Glutamatergic neuron (in vitro differentiated cells): ENCODE data around the gene LRRC74A. TPM values are rescaled to one million over a fixed set of nuclear protein-coding genes. Genes with fewer than 3 reads are reported as not detected.

Experiments
- DNase-seq: peaks from one replicate; pipeline ENCODE4 v3.0.0; 2022
- H3K27ac Mint-ChIP-seq: one replicate; pipeline ENCODE4 v1.8.0; 2020; ENCODE audit warnings: mild to moderate bottlenecking, mixed read lengths, inconsistent platforms; ENCODE audit not compliant: unreplicated experiment
- H3K27me3 Mint-ChIP-seq: one replicate; pipeline ENCODE4 v1.8.0; 2020; ENCODE audit warnings: mild to moderate bottlenecking, moderate library complexity, mixed read lengths, inconsistent platforms; ENCODE audit not compliant: unreplicated experiment
- H3K36me3 Mint-ChIP-seq: one replicate; pipeline ENCODE4 v1.8.0; 2020; ENCODE audit warnings: mild to moderate bottlenecking, mixed read lengths, inconsistent platforms; ENCODE audit not compliant: unreplicated experiment
- H3K4me1 Mint-ChIP-seq: one replicate; pipeline ENCODE4 v1.8.0; 2020; ENCODE audit warnings: mild to moderate bottlenecking, low read depth, mixed read lengths, inconsistent platforms; ENCODE audit not compliant: unreplicated experiment
- H3K4me3 Mint-ChIP-seq: one replicate; pipeline ENCODE4 v1.8.0; 2020; ENCODE audit warnings: mild to moderate bottlenecking, mixed read lengths, inconsistent platforms; ENCODE audit not compliant: unreplicated experiment
- H3K9me3 Mint-ChIP-seq: one replicate; pipeline ENCODE4 v1.8.0; 2020; ENCODE audit warnings: mild to moderate bottlenecking, moderate library complexity, mixed read lengths, inconsistent platforms; ENCODE audit not compliant: unreplicated experiment
- total RNA-seq: library from RNA; stranded (reverse); fragmentation: NEBNext Ultra II Directional; extraction: Animal tissue kit (Norgen Biotek cat#: 25700); gene quantifications from one replicate; pipeline ENCODE4 v1.2.1, GENCODE V29; 2021; ENCODE audit not compliant: unreplicated experiment
- TF ChIP-seq, protein P1 (sequence below): fragments of 200-600 bp; sonication (generic); IDR thresholded peaks from one replicate; pipeline ENCODE4 v1.5.0; 2021; ENCODE audit not compliant: partially characterized antibody, unreplicated experiment

Gene LRRC74A
- total RNA-seq, 1 donor from 2014 or later: not detected

DNA sequence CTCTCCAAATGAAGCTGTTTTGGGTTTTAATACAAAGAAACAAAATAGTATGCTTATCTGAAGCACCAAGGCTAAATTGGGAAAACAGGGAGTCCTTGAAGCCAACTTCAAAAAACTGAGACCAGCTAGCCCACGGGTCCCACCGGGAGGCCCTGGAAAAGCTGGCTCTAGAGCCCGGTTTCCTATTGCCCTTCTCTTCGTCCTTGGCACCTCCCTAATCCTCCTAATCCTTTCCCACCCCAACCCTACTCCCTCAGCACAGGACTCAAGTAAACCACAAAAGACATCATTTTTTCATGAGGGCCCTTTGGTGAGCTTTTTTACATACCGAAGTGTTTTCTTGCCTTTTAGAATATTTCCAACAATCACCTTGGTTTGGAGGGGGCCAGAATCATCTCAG lies 11.3 kb downstream of the LRRC74A start:
- no peak for DNase-seq
- Mint-ChIP-seq H3K27me3 (no peaks in the 10 kb centered on the region), H3K36me3 (peaks cover 6% of the 10 kb centered on the region), H3K4me1 (peaks cover 3% of the 10 kb centered on the region), H3K27ac (no peak overlapping the region), H3K9me3 (no peaks in the 10 kb centered on the region), H3K4me3 (no peak overlapping the region)
- TF ChIP-seq, protein P1, sequence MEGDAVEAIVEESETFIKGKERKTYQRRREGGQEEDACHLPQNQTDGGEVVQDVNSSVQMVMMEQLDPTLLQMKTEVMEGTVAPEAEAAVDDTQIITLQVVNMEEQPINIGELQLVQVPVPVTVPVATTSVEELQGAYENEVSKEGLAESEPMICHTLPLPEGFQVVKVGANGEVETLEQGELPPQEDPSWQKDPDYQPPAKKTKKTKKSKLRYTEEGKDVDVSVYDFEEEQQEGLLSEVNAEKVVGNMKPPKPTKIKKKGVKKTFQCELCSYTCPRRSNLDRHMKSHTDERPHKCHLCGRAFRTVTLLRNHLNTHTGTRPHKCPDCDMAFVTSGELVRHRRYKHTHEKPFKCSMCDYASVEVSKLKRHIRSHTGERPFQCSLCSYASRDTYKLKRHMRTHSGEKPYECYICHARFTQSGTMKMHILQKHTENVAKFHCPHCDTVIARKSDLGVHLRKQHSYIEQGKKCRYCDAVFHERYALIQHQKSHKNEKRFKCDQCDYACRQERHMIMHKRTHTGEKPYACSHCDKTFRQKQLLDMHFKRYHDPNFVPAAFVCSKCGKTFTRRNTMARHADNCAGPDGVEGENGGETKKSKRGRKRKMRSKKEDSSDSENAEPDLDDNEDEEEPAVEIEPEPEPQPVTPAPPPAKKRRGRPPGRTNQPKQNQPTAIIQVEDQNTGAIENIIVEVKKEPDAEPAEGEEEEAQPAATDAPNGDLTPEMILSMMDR: no peak

DNA sequence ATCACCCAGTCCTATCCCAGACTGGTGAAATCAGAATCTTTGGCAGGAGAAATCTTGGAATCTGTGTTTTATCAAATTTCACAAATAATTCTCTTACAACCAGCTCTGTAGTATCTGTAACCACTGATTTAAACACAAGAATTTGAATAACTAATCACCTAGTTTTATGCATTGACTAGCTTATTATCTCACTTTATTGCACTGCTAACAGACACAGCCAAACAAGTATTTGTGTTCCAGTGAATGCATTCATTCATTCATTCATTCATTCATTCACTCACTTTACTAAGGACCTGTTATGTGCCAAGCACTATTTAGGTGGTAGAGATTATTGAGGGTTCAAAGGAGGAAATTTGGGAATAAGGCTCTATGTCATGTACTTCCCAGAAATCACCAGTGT lies 16.2 kb downstream of the LRRC74A start:
- TF ChIP-seq, protein P1: no peak
- no peak for DNase-seq
- Mint-ChIP-seq H3K4me1 (no peaks in the 10 kb centered on the region), H3K36me3 (peaks cover 3% of the 10 kb centered on the region), H3K4me3 (no peak overlapping the region), H3K27me3 (no peaks in the 10 kb centered on the region), H3K27ac (no peak overlapping the region), H3K9me3 (peaks cover 4% of the 10 kb centered on the region)

DNA sequence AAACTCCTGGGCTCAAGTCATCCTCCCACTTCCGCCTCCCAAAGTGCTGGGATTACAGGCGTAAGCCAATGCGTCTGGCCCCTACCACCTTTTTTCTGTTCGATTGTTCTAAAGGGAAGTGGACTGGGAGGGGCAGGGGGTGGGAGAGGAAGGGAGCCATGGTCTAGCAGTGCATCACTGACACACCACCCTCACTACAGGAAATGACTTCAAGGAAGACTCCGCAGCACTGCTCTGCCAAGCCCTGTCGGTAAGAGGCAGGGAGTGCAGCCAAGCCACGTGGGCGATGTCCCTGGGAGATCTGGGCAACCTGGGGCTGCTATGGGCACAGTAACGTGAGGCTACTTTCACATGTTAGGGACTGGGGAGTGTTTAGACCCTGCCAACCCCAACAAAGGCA lies 18.0 kb downstream of the LRRC74A start:
- Mint-ChIP-seq H3K4me3 (no peak overlapping the region), H3K27me3 (no peaks in the 10 kb centered on the region), H3K36me3 (no peaks in the 10 kb centered on the region), H3K27ac (no peak overlapping the region), H3K9me3 (peaks cover 4% of the 10 kb centered on the region), H3K4me1 (no peaks in the 10 kb centered on the region)
- TF ChIP-seq, protein P1: no peak
- DNase-seq: no peak

DNA sequence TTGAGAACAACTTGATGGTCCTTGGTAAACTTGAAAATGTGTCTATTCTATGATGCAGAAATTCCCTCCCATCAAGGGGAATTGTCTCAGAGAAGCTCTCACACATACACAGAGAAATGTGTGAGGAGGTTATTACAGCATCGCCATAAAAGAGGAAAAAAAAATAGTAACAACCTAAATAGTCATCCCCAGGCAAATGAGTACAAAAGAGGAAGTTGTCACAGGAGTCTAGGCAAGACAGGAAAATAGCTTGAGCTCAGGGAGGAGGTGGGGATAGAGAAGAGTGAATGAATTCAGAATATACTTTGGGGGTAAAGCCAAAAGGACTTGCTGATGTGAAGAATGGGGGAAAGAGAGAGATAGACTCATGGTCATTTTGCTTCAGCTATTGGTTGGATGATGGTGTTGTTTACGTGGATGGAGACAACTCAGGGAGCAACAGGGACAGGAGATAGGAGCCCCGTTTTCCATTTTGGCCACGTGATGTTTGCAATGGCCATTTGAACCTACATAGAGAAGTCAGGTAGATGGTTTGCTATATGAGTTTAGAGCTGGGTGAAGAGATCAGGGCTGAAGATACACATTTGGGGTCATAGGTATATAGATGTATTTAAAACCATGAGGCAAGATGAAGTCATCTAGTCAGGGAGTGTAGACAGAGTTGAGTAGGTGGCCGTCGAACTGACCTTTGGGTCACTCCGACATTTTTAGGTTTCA lies 20.3 kb downstream of the LRRC74A start:
- no peak overlapping the region for H3K4me3 Mint-ChIP-seq
- TF ChIP-seq, protein P1: no peak

DNA sequence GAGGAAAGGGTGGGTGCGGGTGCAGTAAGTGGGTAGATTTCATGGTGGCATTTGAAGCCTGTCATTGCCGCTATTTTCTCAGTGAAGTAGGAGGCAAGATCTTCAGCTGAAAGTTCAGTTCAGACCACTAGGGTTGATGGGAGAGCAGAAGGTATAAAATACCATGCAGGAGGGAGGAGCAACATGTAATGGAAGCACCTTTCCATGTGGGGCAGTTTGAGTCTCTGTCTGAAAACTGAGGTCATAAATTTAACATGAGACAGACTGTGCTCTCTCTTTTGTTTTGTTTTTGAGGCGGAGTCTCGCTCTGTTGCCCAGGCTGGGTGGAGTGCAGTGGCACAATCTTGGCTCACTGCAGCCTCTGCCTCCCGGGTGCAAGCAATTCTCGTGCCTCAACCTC lies 22.7 kb downstream of the LRRC74A start:
- H3K9me3 Mint-ChIP-seq: peaks cover 4% of the 10 kb centered on the region
- H3K36me3 Mint-ChIP-seq: no peaks in the 10 kb centered on the region
- no peak overlapping the region for H3K27ac Mint-ChIP-seq
- H3K4me3 Mint-ChIP-seq: no peak overlapping the region
- TF ChIP-seq, protein P1: no peak
- DNase-seq: no peak
- H3K4me1 Mint-ChIP-seq: no peaks in the 10 kb centered on the region
- no peaks in the 10 kb centered on the region for H3K27me3 Mint-ChIP-seq

More for the DNA sequence above, 20.3 kb downstream of the LRRC74A start:
- Mint-ChIP-seq H3K27me3 (no peaks in the 10 kb centered on the region), H3K9me3 (peaks cover 4% of the 10 kb centered on the region), H3K27ac (no peak overlapping the region), H3K4me1 (no peaks in the 10 kb centered on the region), H3K36me3 (no peaks in the 10 kb centered on the region)
- no peak for DNase-seq
